ENCODE measurements around the gene OCA2. TPM values are rescaled to one million over a fixed set of nuclear protein-coding genes. Genes with fewer than 3 reads are reported as not detected.

OCA2 gene
- total RNA-seq, 1 experiment from 2014 or later: 0.31 TPM

DNA sequence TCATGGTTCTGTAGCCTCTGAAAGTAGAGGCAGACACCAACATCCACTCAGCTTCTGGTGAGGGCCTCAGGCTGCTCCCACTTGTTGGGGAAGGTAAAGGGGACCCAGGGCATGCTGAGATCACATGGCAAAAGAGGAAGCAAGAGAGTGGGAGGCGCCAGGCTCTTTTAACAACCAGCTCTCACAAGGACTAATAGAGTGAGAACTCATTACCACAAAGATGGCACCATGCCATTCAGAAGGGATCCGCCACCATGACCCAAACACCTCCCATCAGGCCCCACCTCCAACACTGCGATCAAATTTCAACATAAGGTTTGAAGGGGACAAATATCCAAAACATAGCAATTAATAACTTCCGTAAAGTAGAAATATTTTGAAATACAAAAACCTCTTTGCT lies 192.3 kb downstream of the OCA2 start:
- Histone ChIP-seq H2BK5ac (ENCODE audit: insufficient read length, low read length) (no peak overlapping the region), H3K27ac (ENCODE audit: insufficient read length, low read depth, low read length) (no peak overlapping the region), H4K20me1 (ENCODE audit: control insufficient read depth, insufficient read depth, insufficient read length) (no peaks in the 10 kb centered on the region), H3K4ac (ENCODE audit: low read depth, low read length) (no peak overlapping the region), H3K79me1 (ENCODE audit: insufficient read depth, low read depth, low read length, poor library complexity, severe bottlenecking) (no peaks in the 10 kb centered on the region), H2BK120ac (ENCODE audit: low read depth, low read length, poor library complexity, severe bottlenecking) (no peak overlapping the region), H3K23ac (ENCODE audit: insufficient read length, low read depth, low read length) (no peak overlapping the region), H2AFZ (ENCODE audit: low read length) (no peak overlapping the region), H3T11ph (ENCODE audit: low read length) (no peak overlapping the region), H3K23me2 (ENCODE audit: insufficient read length, low read depth, low read length, poor library complexity, severe bottlenecking) (no peaks in the 10 kb centered on the region), H3K4me2 (ENCODE audit: insufficient read depth, insufficient read length, low read length) (no peak overlapping the region), H3K14ac (ENCODE audit: insufficient read depth, low read length) (no peak overlapping the region), H3K9ac (ENCODE audit: extremely low read depth, insufficient read length, low read length) (no peak overlapping the region), H4K91ac (ENCODE audit: insufficient read length, low read depth, low read length) (no peak overlapping the region), H3K79me2 (ENCODE audit: insufficient read depth, low read length) (no peaks in the 10 kb centered on the region), H3K27me3 (ENCODE audit: insufficient read depth, low read length) (no peaks in the 10 kb centered on the region), H3K9me3 (ENCODE audit: control insufficient read depth, low read depth, low read length) (no peaks in the 10 kb centered on the region), H4K5ac (ENCODE audit: insufficient read length, low read depth, low read length) (no peak overlapping the region), H3K4me1 (ENCODE audit: insufficient read depth, low read length) (no peaks in the 10 kb centered on the region), H2BK15ac (ENCODE audit: low read depth, low read length) (no peak overlapping the region), H3K18ac (ENCODE audit: insufficient read length, low read depth, low read length) (no peak overlapping the region), H4K8ac (replicated peaks; ENCODE audit: insufficient read length, low read depth, low read length) (no peak overlapping the region), H3K56ac (ENCODE audit: insufficient read length, low read depth, low read length) (no peak overlapping the region), H2AK5ac (ENCODE audit: insufficient read length, low read length) (no peak overlapping the region), H2BK12ac (ENCODE audit: insufficient read length, low read depth, low read length) (no peak overlapping the region), H2BK20ac (ENCODE audit: low read depth, low read length, poor library complexity, severe bottlenecking) (no peak overlapping the region)
- no CpG with 5 or more reads among the region's 4 CpGs for WGBS (ENCODE audit: extremely low coverage, insufficient read length, low lambda C conversion rate)
- H3K9me3 Mint-ChIP-seq: peaks cover 0 to 5% of the 10 kb centered on the region in 2 experiments; a peak in 2 of 5 replicates
- H3K36me3 Mint-ChIP-seq (ENCODE audit: insufficient read depth in 1 of 3, low read depth in 3 of 3): no peaks in the 10 kb centered on the region; a peak in 1 of 7 replicates
- H3K4me1 Mint-ChIP-seq: peaks cover 0 to 3% of the 10 kb centered on the region in 2 experiments; a peak in 2 of 4 replicates
- H3K27ac Mint-ChIP-seq: no peak overlapping the region
- TF ChIP-seq, protein P1, sequence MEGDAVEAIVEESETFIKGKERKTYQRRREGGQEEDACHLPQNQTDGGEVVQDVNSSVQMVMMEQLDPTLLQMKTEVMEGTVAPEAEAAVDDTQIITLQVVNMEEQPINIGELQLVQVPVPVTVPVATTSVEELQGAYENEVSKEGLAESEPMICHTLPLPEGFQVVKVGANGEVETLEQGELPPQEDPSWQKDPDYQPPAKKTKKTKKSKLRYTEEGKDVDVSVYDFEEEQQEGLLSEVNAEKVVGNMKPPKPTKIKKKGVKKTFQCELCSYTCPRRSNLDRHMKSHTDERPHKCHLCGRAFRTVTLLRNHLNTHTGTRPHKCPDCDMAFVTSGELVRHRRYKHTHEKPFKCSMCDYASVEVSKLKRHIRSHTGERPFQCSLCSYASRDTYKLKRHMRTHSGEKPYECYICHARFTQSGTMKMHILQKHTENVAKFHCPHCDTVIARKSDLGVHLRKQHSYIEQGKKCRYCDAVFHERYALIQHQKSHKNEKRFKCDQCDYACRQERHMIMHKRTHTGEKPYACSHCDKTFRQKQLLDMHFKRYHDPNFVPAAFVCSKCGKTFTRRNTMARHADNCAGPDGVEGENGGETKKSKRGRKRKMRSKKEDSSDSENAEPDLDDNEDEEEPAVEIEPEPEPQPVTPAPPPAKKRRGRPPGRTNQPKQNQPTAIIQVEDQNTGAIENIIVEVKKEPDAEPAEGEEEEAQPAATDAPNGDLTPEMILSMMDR (conservative IDR thresholded peaks at IDR 0.05): no peak
- no peak overlapping the region for H3K4me3 Mint-ChIP-seq
- no peak for DNase-seq
- H3K27me3 Mint-ChIP-seq (ENCODE audit: low read depth): no peaks in the 10 kb centered on the region

Measured in H9 (cell line).